HG03280 (cell line): Measurements from ENCODE around the gene LAX1.

Source experiments
- ATAC-seq: cut with Tn5 transposase; IDR thresholded peaks from one replicate; pipeline ENCODE4 v1.9.1; 2021; ENCODE audit warnings: mild to moderate bottlenecking, moderate library complexity; ENCODE audit not compliant: unreplicated experiment

The LAX1 gene

GRCh38 chr1:203799971-203800370 is 35.0 kb downstream of the LAX1 start:
- no peak for ATAC-seq

- no peak for ATAC-seq
Measured at GRCh38 chr1:203805689-203806088, 40.7 kb downstream of the LAX1 start.

- ATAC-seq = no peak
Measured at GRCh38 chr1:203807196-203807595, 42.2 kb downstream of the LAX1 start.

- no peak for ATAC-seq
Measured at GRCh38 chr1:203813581-203814341, 48.8 kb downstream of the LAX1 start.

GRCh38 chr1:203818399-203818798 is 53.4 kb downstream of the LAX1 start:
- ATAC-seq = no peak

GRCh38 chr1:203823306-203823705 is 58.3 kb downstream of the LAX1 start:
- no peak for ATAC-seq
